Stimulated activated CD8-positive, alpha-beta memory T cell treated with anti-CD3 and anti-CD28 coated beads, Interleukin-2, amount 100 ng/mL, for 1 hour (primary cell): ENCODE data around the gene ACTN1.

Experiments
- DNase-seq, 2 donors: peaks; one replicate each; pipeline ENCODE4 v3.0.0-alpha.2; 2020; ENCODE audit warnings: low read depth in 2 of 2

The ACTN1 gene

DNA sequence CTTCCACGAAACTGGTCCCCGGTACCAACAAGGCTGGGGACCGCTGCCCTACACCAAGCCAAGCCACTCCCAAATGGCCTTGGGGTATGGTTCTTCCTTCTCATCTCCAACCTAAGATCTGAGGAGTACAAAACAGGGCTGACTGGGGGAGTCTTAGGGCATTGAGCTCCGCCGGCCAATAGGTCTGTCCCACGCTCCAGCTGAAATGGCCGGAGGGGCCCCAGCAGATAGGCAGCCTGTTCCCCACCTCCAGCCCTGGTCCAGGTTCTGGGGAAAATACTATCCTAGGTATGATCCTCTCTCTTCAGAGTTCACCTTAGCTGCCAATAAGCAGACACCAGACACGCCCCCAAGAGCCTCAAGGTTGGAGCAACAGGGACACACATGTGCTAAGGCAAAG is 90.2 kb downstream of the ACTN1 start:
- DNase-seq = no peak

DNA sequence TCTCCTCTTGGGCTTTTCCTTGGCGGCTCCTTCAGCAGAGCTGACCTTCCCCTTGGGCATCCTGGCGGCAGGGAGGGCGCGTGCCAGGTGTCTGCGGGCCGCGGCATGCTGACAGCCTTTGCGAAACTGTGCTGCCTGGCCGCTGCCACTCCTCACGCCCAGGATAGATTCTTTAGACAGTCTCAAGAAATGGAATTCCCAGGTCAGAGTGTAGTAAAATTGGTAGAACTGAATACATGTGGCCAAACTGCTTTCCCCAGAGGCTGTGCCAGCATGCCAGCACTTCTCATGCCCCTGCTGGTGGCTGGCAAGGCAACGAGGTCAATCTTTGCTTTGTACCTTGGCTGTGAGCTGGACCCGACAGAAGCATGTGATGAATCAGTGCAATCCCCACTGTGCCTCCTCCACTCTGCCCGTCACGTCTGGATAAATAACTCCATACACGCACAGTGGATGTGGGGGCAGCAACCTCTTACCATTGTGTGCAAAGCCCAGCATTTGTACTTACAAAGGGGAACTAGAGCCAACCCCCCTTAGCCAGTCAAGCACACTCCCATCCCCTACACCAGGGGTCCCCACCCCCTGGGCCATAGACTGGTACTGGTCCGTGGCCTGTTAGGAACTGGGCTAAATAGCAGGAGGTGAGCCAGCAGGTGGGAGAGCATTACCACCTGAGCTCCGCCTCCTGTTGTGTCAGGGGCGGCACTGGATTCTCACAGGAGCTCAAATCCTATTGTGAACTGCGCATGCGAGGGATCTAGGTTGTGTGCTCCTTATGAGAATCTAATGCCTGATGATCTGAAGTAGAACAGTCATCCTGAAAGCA is 90.9 kb downstream of the ACTN1 start:
- DNase-seq = no peak

DNA sequence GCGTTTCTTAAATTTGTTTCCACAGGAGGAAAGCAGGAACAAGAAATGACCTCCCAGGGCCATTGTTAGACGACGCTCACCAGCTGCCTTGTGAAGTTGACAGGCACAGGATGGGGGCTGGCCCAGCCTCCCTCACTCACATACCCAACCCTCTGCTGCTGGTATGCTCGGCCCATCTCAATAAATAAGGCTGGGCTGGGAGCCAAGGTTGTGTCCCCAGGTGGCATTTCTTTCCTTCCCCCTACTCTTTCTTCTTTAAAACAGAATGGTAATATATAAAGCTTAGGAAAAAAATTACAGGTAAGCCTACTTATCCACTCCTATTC is 93.0 kb downstream of the ACTN1 start:
- no peak for DNase-seq

DNA sequence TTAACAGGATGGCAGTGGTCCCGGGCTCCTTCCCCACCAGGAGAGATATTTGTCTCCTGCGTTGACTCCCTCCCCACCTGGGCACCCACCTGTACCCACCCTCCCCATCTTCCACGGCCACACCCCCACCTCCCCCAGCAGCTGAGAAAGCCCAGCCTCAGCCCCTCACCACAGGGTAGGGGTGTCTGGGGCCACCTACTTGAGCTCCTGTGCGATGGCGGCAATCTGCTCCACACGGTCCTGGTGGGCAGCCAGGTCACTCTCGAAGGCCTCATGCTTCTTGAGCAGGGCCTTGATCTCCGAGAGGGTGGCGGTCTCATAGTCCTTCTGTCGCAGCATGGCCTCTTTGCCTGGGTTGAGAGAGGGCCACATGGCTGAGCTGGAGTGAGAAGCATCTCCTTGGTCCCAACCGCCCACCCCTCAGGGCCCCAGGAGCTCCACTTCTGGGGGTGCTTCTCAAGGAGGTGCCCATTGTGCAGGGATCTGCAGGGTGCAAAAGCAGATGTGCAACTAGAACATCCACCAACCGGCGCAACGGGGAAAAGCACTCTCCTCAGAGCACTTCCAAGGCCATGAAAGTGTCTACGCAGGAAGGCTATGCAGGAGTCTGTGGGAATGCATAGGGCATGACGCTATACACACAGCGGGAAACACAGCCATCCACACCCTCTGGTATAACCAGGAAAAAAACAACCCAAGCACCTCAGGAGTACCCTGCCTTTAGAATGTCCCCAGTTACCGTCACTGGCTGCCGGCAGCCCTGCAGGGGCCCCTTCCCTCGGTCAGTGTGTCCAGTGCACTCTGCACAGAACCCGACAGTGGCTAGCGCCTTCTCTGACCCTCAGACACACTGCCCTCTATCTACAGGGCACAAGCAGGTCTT is 93.6 kb downstream of the ACTN1 start:
- DNase-seq = no peak

DNA sequence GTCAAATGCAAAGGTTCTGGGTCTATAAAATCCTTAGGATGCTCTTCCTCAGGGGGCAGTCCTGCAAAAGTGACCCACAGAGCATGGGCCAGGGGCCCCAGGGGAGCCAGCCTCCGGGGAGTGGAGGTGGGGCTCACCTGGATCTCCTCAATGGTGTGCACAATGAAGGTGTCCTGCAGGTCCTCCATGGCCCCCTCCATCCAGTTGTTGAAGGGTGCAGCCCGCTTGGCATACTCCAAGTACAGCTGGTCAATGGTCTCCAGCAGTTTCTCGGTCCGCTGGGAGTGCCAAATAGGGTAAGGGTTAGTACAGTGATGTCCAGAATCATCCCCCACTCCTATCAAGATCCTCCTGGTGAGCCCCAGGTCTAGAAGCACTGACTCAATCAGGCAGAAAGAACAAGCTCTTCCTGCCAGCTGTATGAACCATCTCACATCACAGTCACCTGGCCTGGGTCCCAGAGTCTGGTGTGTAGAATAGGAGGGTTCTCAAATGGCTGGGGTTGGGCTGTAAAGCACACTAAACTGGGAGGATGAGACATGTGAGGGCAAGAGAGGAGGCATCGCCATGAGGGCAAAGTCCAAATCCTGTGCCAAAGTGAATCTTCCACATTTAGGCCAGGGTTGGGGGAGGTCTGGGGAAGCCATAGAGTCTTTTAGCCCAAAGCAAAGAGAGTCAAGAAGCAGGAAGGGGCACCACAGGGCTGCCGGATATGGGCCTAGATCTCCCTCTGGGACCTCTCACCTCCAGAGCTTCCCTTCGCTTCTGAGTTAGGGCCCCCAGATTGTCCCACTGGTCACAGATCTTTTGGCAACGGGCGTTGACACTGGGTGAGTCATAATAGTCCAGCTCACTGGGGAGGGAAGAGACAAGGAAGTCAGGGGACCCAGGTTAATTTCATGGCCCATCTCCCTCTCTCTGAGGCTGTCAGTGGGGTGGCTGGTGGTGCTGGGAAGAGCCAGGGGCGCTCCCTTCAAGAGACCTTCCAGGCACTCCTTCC is 94.8 kb downstream of the ACTN1 start:
- no peak for DNase-seq

DNA sequence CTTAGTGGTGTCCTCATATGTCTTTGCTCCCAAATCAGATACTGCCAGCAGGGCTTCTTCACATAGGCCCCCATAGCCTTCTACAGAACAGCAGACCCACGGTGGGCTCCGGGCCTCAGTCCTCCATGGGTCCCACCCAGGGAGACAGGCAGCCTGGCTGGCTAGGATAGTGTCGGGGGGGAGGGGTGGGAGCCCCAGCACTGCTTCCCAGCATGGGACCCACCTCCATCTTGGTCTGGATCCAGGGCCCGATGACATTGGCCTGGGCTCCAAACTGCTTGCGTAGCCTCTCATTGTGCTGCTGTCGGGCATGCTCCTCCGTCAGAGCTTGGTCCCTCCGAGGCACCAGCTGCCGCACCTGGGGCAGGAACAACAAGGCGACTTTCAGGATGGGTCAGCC is 96.9 kb downstream of the ACTN1 start:
- DNase-seq = no peak

DNA sequence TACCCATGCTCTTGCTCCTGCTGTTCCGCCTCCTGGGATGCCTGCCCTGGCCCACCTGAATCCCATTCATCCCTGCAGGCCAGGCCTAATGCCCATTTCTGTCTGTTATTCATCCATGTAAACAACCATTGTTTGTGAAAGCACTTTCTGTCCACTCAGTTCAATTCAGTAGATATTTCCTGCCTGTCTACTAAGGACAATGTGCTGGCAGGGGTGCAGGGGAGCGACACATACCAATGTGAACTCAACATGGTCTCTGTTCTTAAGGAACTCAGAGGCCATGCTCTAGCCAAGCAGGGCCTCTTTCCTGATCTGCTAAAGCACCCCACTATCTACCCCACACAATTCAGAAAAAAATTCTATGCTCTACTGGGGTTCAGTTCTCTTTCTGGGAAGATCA is 97.7 kb downstream of the ACTN1 start:
- DNase-seq = no peak

DNA sequence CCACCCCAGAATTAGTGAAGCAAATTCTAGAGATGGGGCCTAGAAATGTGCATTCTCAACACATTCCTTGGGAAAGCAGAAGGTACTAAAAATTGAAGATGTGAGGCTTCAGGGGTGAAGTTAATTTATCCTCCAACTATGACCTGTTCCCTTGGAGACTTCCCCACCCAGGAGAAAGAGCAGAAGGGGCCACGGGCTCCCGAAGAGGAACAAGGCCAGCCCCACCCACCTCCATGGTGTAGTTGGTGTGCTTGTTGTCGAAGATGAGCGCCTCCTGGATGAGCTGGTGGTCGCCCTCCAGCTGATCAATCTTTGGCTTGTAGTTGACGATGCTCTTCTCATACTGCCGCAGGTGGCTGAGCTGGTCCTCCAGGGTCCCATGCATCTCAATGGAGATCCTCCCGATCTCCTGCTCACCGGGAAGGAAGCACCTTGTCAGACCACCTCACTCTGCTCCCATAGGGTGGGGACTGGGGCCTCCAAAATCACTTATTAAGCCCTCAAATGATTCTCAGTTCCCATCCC is 98.5 kb downstream of the ACTN1 start:
- DNase-seq = no peak

DNA sequence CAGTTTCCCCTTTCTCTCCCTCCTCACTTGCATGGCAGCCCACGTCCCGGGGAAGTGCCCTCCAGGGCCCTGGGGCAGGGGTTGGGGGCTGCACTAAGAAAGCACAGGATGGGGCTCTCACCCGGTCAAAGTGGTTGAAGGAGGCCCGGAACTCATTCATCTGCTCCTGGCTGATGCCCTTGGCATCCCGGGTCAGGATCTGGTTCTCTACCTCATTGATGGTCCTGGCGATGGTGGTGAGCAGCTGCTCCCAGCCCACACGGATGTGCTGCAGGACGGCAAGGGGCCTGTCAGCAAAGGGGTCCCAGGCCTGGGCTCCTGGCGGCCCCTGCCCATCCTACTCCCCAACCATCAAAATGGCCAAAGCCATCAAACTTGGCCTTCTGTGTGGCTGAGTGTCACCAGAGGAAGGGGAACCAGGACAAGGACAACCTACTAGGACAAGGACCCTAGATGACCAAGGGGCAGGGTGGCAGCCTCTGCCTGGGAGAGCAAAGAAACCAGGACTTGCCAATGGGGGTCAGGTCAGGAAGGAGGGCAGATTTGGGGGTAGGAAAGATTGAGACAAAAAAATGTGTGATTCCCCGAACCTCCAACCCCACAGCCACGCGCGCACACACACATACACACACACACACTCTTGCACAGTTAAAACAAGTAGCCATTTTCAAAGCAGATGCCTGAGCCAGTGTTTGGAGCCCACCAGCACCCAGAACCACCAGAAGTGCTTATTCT is 99.1 kb downstream of the ACTN1 start:
- DNase-seq = no peak

DNA sequence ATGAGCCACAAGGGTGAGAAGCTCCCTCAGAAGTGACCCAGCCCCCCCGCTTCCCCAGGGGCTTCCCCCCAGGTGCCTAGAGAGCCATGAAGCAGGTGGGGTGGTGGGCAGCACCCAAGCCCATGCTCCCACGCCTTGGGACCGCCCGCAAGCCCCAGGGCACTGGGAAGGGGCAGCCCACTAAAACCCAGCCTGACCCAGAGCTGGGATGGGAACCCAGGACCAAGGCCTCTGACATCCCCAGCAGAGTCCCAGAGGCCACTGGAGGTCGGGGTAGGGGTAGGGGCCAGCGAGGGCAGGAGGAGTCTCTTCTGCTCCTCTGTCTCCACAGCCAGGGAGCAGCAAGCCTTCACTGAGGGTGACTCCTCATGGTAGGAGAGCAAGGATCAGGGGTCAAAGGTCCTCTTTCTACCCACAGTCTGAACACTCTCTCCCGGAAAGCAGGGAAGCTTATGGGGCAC is 99.8 kb downstream of the ACTN1 start:
- DNase-seq = no peak

DNA sequence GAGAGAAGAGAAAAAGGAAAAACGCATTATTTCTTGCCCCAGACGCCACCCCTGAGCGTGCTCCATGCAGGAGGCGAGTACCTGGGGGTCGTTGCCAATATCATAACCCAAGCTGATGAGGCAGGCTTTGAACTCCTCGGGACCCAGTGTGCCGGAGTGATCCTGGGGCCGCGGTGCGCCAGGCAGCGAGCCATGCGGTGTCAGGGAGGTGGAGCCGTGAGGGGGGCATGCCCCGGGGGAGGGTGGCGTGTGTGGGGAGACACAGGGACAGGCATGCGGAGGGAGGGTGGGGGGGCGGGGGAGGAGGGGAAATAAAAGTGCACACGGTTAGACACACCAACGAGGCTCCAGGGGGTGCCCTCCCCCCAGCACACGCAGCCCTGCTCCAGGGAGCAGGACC is 100.2 kb downstream of the ACTN1 start:
- no peak for DNase-seq

DNA sequence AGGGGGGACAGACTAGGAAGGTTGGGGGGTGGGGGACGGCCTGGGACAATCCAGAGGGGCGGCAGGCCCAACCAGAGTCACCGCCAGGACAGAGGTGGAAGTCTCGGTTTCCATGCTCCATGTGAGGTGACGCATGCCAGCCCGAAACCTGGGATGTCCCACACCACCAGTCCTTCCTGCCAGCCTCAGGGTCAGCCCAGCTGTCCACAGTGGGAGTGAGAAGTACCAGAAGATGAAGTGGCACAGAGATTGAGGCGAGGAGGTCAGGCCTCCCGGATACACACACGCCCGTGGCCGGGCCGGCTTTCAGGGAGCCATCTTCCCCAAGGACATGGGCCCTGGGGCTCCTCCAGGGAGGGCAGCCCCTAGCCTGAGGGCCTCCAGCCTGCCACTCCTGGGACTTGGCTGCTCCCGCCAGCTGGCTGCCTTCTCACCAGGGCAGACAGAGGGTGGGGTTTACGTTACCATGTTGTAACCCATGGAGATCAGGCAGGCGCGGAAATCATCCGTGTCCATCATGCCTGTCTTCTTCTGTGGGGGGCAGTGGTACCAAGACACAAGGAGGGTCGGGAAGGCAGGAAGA is 101.0 kb downstream of the ACTN1 start:
- no peak for DNase-seq

DNA sequence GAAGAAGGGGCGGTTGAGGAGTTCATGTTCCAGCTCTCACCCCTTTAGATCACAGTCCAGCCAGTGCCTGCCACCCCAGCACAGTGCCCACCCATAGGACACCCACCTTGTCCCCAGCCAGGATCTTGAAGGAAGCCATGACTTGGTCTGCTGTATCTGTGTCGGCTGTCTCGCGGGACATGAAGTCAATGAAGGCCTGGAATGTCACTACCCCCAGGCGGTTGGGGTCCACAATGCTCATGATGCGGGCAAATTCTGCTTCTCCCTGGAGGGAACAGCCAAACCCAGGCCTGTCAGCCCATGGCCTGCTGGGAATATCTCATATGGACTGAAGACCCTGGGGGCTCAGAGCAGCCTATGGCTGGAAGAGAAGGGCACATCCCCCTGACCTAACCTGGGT is 102.1 kb downstream of the ACTN1 start:
- no peak for DNase-seq

DNA sequence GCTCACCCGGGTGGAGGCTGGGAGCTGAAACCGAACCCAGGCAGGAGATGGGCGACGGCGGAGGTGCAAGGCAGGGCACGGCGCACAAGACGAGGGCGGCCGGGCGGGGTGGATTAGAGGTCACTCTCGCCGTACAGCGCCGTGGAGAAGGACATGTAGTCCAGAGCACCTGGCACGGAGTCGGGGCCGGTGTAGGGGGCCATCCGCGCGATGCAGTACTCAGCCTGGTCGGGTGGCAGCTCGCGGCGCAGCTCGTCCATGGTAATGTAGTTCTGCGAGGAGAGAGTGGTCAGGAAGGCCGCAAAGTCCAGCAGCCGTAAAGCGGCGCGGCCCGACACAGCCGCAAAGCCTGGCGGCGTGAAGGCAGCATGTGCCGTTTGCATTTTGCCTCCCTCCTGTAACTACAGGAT is 104.4 kb downstream of the ACTN1 start:
- no peak for DNase-seq

DNA sequence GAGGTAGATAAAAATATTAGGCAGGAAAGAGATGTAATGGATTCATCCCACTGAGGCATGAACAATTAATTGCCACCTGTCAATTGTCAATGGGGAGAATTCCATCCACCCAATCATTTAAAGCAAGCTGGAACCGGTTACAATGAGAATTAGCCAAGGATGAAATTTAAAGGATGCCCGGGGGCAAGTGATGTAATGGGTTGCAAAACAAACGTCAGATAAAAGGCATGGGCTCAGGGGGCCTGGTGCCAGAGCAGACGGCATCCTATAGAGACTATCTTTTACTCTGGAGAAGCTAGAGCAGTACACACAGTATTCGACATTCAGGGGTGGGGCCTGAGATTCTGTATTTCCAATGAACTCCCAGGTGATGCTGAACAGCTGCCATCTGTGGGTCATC is 105.7 kb downstream of the ACTN1 start:
- no peak for DNase-seq

DNA sequence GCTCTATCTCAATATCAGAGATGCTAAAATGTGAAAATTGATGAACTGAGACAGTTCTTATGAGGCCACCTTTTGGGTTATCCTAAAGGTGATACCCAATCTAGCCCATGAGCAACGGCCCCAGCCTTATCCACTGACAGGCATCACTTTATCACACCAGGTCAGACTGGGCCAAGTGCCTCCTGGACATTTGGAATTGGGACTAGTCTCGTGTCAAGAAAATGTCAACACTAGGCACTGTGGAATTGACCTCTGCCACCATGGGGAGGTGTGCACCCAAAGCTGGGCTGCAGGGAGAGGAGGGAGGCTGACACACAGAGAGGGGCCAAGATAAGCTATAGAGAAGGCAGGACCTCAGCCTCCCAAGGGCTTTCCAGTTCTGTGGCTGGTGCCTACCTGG is 107.7 kb downstream of the ACTN1 start:
- no peak for DNase-seq

DNA sequence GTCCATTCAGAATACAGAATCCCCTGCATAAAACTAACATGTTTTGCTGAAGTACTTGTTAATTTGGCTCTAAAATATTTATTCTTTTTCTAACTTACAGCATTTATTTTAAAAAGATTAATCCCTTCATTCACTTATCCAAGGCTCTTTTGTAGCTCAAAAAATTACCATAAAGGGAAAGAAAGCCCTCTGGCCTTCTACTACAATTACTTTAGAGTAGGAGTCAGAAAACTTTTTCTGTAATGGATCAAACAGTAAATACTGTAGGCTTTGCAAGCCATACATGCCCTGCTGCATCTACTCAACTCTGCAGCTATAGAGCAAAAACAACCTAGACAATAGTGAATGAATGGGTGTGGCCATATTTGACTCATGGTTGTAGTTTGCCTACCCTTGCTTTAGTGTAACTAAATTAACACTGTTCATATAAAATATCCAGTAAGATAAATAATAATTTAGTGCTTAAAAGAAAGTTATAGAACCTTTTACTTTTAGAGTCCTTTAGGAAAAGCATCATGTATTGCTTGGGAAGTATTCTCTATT is 112.0 kb downstream of the ACTN1 start:
- no peak for DNase-seq

DNA sequence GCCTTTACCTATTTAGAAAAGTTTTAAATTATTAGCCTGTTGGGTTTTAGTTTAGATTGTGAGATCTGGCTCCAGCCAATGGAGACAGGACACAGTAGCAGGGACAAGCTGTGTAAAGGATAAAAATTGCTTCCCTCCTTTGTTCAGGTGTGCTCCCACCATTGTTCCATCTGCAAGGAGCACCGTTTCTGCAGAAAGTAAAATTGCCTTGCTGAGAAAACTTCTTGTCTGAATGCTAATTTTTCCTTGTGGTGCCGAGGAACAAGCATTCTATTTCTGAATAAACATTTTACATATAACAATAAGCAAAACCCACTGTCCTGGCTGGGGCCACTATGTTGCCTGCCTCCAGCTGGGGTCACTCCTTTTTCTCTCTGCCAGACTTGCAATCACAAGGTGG is 113.6 kb downstream of the ACTN1 start:
- DNase-seq = no peak

DNA sequence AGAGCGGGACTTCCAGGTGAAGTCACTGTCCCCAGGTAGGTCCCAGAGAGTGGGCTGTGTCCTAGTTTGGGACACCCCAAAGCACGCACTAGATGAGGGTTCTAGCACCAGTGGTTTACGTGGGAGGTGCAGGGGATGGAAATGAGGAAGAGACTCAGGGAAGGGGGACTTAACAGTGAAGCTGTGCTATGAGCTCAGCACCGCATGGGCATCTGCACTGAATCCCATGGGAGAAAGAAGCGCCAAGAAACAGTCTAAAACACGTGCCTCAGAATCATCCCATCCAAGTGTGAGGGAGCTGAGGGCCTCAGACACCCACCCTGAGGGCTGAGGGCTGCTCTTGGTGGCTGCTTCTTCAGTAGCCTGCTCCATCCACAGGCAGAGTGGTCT is 114.7 kb downstream of the ACTN1 start:
- DNase-seq = no peak

DNA sequence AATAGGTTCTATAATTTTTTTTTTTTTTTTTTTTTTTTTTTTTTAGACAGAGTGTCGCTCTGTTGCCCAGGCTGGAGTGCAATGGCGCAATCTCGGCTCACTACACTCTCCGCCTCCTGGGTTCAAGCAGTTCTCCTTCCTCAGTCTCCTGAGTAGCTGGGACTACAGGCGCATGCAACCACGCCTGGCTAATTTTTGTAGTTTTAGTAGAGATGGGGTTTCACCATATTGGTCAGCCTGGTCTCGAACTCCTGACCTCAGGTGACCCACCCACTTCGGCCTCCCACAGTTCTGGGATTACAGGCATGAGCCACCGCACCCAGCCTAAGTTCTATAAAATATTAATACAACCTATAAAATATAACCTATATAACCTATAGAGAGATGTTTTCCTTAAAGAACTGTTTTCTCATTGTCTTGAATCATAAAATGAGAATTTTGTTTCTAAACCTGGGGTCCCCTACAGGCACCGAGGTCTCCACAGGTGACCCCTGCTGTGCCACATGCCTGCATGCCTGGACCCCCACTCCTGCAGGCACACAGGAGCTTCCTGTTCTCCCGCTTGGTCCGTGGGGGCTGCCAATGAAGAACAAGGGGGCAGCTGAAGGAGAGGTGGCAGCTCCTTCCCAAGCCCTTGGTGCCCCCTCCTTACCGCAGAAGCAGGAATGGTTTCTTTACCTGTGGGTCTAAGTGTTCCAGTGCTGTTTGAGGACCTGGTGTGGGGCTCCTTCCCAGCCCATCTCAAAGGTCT is 115.3 kb downstream of the ACTN1 start:
- no peak for DNase-seq
